ENCODE measurements around the gene SLC29A2.

The SLC29A2 gene

DNA sequence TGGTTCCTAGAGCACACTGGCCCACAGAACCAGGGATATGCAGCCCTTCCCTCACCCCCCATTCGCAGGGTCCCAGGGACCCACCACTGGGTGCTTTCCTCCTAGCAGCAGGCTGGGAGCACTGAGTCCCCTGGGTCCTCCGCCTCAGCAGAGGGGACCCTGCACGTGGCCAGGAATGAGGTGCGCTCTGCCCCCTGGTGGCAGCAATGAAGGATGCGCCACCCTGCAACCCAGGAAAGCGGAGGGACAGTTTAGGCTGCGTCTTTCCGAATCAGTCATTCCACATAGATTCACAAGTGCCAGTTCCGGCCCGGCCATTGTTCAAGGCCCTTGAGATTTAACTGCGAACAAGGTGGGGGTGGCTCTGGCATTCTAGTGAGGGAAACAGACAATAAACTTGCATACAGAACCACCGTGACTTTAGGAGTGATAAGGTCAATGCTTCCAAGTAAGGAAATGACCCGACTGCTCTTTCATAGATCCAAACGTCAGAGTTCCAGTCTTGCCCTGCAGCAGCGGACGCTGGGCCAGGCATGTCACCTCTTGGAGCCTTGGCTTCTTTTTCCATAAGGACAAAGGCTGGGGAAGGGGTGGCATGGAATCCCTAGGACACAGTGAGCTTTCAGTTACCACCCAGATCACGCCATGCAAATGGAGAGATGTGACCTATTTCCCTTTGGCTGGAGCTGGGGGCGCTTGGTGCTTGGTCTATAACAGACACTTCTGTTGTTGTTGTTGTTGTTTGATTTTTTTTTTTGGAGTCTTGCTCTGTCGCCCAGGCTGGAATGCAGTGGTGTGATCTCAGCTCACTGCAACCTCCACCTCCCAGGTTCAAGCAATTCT, 43.0 kb downstream of the SLC29A2 start:
- peak; percentile 90 for DNase-seq (ENCODE audit: low spot score)
- in situ Hi-C loops (cut with MboI; ENCODE audit: low pct_unique_long_range_greater_than_20kb, low sequenced_read_pairs, unreplicated experiment), result no loop called here
- TF ChIP-seq, protein P1, sequence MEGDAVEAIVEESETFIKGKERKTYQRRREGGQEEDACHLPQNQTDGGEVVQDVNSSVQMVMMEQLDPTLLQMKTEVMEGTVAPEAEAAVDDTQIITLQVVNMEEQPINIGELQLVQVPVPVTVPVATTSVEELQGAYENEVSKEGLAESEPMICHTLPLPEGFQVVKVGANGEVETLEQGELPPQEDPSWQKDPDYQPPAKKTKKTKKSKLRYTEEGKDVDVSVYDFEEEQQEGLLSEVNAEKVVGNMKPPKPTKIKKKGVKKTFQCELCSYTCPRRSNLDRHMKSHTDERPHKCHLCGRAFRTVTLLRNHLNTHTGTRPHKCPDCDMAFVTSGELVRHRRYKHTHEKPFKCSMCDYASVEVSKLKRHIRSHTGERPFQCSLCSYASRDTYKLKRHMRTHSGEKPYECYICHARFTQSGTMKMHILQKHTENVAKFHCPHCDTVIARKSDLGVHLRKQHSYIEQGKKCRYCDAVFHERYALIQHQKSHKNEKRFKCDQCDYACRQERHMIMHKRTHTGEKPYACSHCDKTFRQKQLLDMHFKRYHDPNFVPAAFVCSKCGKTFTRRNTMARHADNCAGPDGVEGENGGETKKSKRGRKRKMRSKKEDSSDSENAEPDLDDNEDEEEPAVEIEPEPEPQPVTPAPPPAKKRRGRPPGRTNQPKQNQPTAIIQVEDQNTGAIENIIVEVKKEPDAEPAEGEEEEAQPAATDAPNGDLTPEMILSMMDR (IDR thresholded peaks at IDR 0.05; ENCODE audit: extremely low read depth, insufficient read depth, missing control alignments), result peak; percentile 94

DNA sequence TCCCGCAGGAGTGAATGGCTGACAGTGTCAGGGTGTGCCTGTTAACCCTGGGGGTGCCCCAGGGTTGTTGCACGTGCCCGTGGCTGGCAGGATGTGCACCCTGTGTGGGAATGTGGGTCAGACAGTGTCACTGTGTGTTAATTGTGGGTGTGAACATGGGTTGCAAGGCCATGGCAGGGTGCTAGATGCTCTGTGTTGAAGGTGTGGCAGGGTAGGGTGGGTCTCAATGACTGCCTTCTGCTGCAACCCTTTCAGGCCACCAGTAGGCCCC, 43.6 kb downstream of the SLC29A2 start:
- TF ChIP-seq, protein P1 (IDR thresholded peaks at IDR 0.05; ENCODE audit: extremely low read depth, insufficient read depth, missing control alignments), result no peak
- in situ Hi-C loops (cut with MboI; ENCODE audit: low pct_unique_long_range_greater_than_20kb, low sequenced_read_pairs, unreplicated experiment), result no loop called here
- no peak for DNase-seq (ENCODE audit: low spot score)

GRCh38 chr11:66327171-66328030, 44.2 kb downstream of the SLC29A2 start:
- in situ Hi-C loops (cut with MboI; ENCODE audit: low pct_unique_long_range_greater_than_20kb, low sequenced_read_pairs, unreplicated experiment), result no loop called here
- no peak for DNase-seq (ENCODE audit: low spot score)
- TF ChIP-seq, protein P1 (IDR thresholded peaks at IDR 0.05; ENCODE audit: extremely low read depth, insufficient read depth, missing control alignments), result no peak

DNA sequence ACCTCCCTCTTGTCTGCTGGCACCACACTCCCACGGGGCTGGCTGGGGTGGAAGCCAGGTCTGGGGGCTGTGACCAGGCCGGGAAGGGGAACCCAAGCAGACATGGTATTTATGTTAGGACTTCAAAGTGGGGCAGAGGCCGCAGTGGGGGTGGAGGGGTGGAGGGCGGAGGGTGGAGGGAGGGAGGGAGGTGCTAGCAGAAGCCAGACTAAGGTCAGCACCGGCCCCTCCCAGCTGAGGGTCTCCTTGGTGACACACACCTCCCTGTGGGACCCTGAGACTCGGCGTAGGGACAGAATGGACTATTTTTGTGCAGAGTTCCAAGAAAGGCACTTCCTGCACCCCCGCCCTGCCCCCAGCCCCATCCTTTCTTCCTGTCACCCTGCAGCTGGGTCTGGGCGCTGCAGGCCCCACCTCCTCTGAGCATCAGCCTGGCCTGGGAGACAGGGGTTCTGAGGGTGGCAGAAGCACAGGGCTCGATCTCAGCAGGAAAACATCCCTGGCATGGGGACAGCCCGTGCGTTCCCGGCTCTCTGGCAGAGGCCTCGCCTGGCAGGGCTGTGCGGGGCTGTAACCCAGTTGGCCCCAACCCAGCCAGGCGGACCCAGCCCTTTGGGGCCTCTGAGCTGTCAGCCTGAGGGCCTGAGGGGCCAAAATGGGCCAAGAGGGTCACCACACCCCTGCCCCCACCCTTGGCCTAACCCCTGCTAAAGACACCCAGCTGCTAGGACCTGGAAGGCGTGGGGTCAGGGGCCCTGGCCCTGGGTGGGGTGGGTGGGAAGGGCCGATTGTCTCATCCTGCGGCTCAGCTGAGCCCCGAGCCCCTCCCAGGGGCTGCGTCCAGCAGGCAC, 45.1 kb downstream of the SLC29A2 start:
- no peak for DNase-seq (ENCODE audit: low spot score)
- in situ Hi-C loops (cut with MboI; ENCODE audit: low pct_unique_long_range_greater_than_20kb, low sequenced_read_pairs, unreplicated experiment), result no loop called here
- TF ChIP-seq, protein P1 (IDR thresholded peaks at IDR 0.05; ENCODE audit: extremely low read depth, insufficient read depth, missing control alignments), result no peak

DNA sequence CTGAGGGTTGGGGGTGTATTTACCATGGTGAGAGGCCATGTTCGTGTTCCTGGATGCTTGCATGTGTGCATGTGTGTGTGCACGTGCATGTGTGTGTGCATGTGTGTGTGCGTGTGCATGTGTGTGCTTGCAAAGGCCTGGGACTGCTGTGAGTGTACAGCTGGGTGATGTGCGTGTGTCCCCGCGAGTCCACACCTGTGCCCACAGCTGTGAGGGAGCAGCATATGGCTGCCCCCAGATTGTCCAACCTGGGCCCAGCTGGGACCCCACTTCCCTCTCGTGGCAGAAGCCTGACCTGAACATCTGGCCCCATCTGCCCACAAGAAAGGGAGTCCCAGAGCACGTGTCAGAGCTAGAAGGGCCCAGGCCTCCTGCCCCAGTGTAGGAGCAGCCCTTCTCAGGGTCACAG, 46.3 kb downstream of the SLC29A2 start:
- TF ChIP-seq, protein P1 (IDR thresholded peaks at IDR 0.05; ENCODE audit: extremely low read depth, insufficient read depth, missing control alignments), result no peak
- no peak for DNase-seq (ENCODE audit: low spot score)
- in situ Hi-C loops (cut with MboI; ENCODE audit: low pct_unique_long_range_greater_than_20kb, low sequenced_read_pairs, unreplicated experiment), result no loop called here

DNA sequence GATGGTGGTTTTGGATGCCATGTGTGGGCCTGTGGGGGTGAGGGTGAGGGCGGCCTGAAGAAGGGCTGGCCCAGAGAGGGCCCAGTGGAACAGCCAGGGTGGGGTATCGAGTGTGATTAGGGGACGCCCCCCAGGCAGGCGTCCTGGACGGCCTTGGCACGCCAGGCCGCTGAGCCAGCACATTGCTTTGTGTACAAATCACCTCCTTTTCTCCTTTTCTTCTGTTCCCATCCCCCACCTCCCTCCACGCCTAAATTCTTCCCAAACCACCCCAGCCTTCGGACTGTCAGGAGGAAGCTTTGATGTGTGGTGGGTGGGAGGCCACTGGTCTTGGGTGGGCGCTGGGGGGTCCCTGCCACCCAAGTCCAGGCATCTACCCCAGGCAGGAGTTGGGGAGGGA, 46.9 kb downstream of the SLC29A2 start:
- TF ChIP-seq, protein P1 (IDR thresholded peaks at IDR 0.05; ENCODE audit: extremely low read depth, insufficient read depth, missing control alignments), result no peak
- no peak for DNase-seq (ENCODE audit: low spot score)
- in situ Hi-C loops (cut with MboI; ENCODE audit: low pct_unique_long_range_greater_than_20kb, low sequenced_read_pairs, unreplicated experiment), result no loop called here
